Measurements from ENCODE around the gene DNAJB5.

GRCh38 chr9:34964458-34964857 is 25.1 kb upstream of the DNAJB5 start:
- TF ChIP-seq CTCF (IDR thresholded peaks at IDR 0.05; ENCODE audit: poor library complexity, severe bottlenecking) (no peak), EZH2 (IDR thresholded peaks at IDR 0.05; ENCODE audit: borderline replicate concordance, insufficient read depth, low read length, poor library complexity, severe bottlenecking) (no peak), POLR2AphosphoS5 (IDR thresholded peaks at IDR 0.05) (no peak), TAF1 (IDR thresholded peaks at IDR 0.05; ENCODE audit: low read depth) (no peak), RAD21 (conservative IDR thresholded peaks at IDR 0.05) (no peak), SMC3 (conservative IDR thresholded peaks at IDR 0.05; ENCODE audit: poor library complexity) (no peak), EP300 (conservative IDR thresholded peaks at IDR 0.05; ENCODE audit: poor library complexity, severe bottlenecking) (no peak)
- TF ChIP-seq, protein P1, sequence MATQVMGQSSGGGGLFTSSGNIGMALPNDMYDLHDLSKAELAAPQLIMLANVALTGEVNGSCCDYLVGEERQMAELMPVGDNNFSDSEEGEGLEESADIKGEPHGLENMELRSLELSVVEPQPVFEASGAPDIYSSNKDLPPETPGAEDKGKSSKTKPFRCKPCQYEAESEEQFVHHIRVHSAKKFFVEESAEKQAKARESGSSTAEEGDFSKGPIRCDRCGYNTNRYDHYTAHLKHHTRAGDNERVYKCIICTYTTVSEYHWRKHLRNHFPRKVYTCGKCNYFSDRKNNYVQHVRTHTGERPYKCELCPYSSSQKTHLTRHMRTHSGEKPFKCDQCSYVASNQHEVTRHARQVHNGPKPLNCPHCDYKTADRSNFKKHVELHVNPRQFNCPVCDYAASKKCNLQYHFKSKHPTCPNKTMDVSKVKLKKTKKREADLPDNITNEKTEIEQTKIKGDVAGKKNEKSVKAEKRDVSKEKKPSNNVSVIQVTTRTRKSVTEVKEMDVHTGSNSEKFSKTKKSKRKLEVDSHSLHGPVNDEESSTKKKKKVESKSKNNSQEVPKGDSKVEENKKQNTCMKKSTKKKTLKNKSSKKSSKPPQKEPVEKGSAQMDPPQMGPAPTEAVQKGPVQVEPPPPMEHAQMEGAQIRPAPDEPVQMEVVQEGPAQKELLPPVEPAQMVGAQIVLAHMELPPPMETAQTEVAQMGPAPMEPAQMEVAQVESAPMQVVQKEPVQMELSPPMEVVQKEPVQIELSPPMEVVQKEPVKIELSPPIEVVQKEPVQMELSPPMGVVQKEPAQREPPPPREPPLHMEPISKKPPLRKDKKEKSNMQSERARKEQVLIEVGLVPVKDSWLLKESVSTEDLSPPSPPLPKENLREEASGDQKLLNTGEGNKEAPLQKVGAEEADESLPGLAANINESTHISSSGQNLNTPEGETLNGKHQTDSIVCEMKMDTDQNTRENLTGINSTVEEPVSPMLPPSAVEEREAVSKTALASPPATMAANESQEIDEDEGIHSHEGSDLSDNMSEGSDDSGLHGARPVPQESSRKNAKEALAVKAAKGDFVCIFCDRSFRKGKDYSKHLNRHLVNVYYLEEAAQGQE (IDR thresholded peaks at IDR 0.05; ENCODE audit: borderline replicate concordance) = no peak

Measured in neural cell (in vitro differentiated cells).